ENCODE measurements around the gene FAM89B. TPM values are rescaled to one million over a fixed set of nuclear protein-coding genes. Genes with fewer than 3 reads are reported as not detected.
"Not testable (repeated sequence)": the region's sequence is repeated elsewhere in the genome, so short reads cannot be mapped to it uniquely, and the experiment has no call there.

Gene FAM89B
- polyA plus RNA-seq: 10 to 100 TPM; 52.2 to 74.9 (median 66.3) TPM

DNA sequence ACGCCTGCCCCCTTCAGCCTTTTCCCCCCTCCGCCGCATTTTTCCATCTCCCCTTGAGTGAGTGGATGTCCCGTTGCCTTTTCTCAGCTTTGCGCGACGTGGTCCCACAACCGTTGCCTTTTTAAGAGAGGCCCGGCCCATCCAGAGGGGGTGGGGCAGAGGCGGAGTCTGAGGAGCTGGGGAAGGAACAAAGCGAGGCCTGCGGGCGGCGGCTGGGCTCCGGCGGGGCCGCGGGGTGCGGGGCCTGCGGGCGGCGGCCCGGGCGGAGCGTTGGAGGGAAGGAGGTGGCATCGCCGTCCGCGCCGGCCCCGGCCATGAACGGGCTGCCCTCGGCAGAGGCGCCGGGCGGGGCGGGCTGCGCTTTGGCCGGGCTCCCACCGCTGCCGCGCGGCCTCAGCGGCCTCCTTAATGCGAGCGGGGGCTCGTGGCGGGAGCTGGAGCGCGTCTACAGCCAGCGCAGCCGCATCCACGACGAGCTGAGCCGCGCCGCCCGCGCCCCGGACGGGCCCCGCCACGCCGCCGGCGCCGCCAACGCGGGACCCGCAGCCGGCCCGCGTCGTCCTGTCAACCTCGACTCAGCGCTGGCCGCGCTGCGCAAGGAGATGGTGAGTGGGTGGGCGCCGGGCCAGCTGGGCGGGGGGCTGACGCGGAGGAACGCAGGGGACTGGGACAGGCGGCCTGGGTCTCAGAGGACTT lies at the start of gene FAM89B:
TSS of gene FAM89B (plus strand) at position 183 of the 696 bp plus-strand sequence. CDS start at position 315, 132 bp downstream.
- 0 to 1% (median 0%) methylated on average over 42 to 86 of the region's 86 CpGs for WGBS, 3 donors
- no peak within 1 kb of the TSS for H3K27ac ChIP-seq (ENCODE audit: low read depth, low read length)

DNA sequence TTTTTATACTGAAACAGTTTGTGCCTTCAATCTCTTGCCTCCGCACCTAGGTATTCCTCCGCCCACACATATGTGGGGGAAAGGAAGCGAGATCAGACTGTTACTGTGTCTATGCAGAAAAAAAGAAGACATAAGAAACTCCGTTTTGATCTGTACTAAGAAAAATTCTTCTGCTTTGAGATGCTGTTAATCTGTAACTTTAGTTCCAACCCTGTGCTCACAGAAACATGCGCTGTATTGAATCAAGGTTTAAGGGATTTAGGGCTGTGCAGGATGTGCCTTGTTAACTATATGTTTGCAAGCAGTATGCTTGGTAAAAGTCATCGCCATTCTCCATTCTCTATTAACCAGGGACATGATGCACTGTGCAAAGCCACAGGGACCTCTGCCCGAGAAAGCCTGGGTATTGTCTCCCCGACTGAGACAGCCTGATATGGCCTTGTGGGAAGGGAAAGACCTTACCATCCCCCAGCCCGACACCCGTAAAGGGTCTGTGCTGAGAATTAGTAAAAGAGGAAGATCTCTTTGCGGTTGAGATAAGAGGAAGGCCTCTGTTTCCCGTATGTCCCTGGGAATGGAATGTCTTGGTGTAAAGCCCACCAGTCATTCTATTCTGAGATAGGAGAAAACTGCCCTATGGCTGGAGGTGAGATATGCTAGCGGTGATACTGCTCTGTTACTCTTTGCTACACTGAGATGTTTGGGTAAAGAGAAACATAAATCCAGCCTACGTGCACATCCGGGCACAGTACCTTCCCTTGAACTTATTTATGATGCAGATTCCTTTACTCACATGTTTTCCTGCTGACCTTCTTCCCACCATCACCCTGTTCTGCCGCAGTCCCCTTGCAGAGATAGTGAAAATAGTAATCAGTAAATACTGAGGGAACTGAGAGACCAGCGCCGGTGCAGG lies 49.4 kb upstream of the FAM89B start:
- 56 to 61% (median 60%) methylated on average over 18 of the region's 18 CpGs for WGBS, 3 donors
- H3K27ac ChIP-seq (ENCODE audit: low read depth, low read length): not testable (repeated sequence)

DNA sequence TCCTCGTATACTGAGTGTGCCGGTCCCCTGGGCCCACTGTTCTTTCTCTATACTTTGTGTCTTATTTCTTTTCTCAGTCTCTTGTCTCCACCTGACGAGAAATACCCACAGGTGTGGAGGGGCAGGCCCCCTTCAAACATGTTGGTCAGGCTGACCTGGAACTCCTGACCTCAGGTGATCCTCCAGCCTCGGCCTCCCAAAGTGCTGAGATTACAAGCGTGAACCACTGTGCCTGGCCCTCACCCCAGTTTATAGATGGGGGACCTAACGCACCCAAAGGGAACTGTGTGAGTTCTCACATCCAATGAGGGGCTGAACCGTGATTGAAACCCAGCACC lies 48.7 kb upstream of the FAM89B start:
- not testable (repeated sequence) for H3K27ac ChIP-seq (ENCODE audit: low read depth, low read length)
- 81 to 90% (median 87%) methylated on average over 7 of the region's 7 CpGs for WGBS, 3 donors

DNA sequence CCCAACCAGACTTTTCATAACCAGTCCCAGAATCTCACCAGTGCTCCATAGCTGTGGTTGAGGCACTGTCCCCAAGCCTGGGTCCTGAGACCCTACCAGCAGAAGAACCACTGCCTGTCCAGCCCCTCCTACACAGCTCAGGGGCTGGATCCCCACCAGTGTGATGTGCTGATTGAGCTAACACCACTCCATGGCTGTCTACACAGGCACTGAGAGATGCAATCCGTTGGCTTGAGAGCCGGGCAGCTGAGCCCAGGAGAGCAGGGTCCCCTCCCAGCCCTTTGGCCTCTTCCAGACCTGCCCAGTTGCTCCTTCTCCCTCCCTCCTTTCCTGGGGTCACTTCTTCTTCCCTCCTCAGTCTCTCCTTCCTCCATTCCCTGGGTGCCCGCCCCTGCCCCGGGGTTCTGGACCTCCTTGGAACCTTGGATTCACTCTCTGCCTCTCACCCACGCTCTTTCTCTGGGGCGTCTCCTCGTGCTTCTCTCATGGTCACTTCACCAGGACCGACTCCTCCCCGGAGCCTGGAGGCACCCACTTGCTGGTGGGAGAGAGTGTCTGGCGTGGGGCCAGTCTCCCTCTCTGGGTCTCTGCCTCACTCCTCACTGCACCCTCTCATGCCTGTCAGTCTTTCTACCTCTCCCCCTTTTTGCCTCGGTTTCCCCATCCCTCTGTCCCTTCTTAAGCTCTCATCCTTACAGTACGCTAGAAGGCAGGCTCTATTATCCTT lies 48.2 kb upstream of the FAM89B start:
- 37 to 53% (median 39%) methylated on average over 12 of the region's 12 CpGs for WGBS, 3 donors
- no peak overlapping the region for H3K27ac ChIP-seq (ENCODE audit: low read depth, low read length)

DNA sequence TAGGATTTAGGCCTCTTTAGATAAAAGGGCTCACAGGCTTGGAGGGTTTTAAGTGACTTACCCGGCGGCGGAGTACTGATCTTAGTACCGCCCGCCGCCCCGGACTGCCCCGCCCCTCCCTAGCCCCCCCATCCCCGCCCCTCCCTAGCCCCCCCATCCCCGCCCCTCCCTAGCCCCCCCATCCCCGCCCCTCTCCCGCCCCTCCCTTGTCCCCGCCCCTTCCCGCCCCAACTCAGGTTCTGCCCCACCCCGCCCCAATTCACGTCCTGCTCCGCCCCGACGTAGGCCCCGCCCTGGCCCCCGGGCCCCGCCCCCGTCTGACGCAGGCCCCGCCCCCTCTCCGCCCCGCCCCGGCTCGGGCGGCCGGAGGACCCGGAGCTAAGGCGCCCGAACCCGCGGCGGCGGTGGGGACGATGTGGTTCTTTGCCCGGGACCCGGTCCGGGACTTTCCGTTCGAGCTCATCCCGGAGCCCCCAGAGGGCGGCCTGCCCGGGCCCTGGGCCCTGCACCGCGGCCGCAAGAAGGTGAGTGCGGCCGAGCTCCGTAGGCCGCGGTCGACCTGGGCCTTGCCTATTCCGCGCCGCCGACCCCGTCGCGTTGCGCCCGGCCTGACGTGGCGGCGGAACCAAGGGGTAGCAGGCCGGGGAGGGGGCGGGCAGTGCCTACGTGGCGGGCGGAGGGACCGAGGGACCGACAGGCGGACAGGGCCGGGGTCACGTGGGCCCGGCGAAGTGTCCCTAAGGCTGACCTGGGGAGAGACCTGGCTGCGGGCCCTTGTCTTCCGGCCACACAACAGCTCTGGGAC lies 47.4 kb upstream of the FAM89B start, which contains the start of gene SCYL1:
TSS of gene SCYL1 (plus strand) at position 343 of the 805 bp plus-strand sequence. CDS start at position 414, 71 bp downstream.
- no peak within 1 kb of the TSS for H3K27ac ChIP-seq (ENCODE audit: low read depth, low read length)
- WGBS, 3 donors: 0 to 2% (median 1%) methylated on average over 40 to 82 of the region's 82 CpGs

DNA sequence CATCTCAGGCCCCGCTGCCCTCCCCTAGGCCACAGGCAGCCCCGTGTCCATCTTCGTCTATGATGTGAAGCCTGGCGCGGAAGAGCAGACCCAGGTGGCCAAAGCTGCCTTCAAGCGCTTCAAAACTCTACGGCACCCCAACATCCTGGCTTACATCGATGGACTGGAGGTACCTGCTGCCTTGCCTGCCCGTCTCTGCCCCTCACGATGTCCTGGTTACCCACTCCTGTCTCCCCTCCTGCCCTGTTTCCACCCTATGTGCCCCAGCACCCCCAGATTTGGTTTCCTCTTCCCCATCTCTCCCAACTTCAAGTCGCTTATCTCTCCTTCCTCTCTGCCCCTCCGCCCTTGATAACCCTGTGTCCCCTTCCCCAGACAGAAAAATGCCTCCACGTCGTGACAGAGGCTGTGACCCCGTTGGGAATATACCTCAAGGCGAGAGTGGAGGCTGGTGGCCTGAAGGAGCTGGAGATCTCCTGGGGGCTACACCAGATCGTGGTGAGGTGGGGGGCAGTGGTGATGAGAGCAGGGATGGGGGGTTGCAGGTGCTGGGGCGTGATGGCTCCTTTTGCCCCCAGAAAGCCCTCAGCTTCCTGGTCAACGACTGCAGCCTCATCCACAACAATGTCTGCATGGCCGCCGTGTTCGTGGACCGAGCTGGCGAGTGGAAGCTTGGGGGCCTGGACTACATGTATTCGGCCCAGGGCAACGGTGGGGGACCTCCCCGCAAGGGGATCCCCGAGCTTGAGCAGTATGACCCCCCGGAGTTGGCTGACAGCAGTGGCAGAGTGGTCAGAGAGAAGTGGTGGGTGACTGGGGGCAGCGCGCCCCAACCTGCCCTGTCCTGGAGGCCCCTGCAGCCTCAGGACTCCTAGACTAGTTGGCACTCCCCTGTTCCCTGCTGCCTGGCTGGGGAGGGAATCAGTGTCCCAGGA lies 46.5 kb upstream of the FAM89B start:
- H3K27ac ChIP-seq (ENCODE audit: low read depth, low read length): no peak overlapping the region
- 41 to 46% (median 44%) methylated on average over 29 to 31 of the region's 31 CpGs for WGBS, 3 donors

DNA sequence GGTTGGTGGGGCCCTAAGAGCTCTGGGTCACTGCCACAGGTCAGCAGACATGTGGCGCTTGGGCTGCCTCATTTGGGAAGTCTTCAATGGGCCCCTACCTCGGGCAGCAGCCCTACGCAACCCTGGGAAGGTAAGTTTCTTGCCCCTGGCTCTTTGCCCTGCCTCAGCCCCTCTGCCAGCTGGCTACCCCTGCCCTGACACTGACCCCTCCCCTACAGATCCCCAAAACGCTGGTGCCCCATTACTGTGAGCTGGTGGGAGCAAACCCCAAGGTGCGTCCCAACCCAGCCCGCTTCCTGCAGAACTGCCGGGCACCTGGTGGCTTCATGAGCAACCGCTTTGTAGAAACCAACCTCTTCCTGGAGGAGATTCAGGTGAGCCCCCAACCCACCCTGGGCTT lies 45.6 kb upstream of the FAM89B start:
- WGBS, 3 donors: 92 to 94% (median 93%) methylated on average over 6 to 8 of the region's 8 CpGs
- no peak overlapping the region for H3K27ac ChIP-seq (ENCODE audit: low read depth, low read length)

DNA sequence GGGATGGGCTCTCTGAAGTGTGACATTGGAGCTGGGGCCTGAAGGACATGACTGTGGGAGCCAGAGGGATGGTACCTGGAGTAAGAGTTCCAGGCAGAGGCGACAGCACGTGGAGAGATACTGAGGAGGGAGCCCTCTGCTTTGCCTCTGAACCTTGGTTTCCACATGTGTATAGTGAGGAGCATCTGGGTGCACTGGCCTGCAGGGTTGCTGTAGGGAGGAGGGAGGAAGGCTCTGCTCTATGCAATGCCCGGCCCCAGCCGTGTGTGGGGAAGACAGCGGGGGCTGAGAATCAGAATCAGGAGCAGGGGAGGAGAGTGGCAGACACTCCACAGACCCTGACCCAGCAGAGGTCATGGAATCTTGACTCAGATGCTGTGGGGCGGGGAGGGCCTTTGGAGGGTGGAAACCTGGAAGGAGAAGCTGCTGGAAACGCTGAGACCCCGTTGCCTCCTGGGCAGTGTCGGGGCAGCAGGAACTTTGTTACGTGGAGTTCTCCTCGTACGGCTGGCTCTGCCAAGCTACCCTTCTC lies 43.5 kb upstream of the FAM89B start:
- H3K27ac ChIP-seq (ENCODE audit: low read depth, low read length): no peak overlapping the region
- 80 to 89% (median 81%) methylated on average over 12 of the region's 12 CpGs for WGBS, 3 donors

DNA sequence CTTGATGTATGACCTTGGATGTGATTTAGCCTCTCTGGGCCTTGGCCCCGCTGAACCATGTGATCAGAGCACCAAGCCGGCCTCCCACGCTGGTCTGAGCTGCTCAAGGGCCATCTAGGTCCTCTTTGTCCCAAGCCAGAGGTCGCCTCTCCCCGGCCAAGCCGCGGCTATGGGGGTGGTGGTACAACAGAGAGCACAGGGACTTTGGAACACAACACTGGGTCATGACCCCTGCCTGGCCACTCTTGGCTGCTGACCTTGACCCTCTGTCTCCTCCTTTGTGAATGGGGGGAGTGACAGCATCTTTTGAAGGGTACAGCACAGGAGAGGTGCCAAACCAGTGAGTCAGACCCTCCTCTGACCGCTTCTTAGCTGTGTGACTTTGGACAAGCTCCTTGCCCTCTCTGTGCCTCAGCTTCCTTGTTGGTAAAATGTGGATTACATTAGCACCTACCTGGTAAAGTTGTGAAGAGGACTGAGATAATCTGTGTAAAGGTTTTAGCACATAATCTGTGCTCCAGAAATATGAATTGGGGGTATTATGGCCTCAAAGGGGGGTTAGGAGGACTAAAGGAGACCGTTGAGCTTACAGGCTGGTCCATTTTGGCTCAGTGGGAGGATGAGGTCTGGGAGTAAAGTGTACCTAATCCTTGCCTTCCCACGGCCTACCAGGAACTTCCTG lies 42.7 kb upstream of the FAM89B start:
- no peak overlapping the region for H3K27ac ChIP-seq (ENCODE audit: low read depth, low read length)
- WGBS, 3 donors: 68 to 81% (median 75%) methylated on average over 10 of the region's 10 CpGs

DNA sequence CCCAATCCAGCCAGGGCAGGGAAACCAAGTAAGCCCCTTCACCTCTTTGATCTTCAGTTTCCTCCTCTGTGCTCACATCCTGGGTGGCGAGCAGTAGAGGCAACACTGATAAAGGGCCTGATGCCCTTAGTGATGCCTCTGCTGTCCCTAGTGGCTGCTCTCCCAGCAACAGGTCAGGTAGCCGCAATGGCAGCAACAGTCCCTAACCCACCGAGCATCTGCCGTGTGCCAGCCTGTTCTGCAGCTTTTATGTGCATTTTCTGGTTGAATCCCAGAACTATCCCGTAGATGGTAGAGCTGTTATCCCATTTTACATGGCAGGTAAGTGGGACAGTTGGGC lies 42.2 kb upstream of the FAM89B start:
- 80 to 88% (median 83%) methylated on average over 5 of the region's 5 CpGs for WGBS, 3 donors
- no peak overlapping the region for H3K27ac ChIP-seq (ENCODE audit: low read depth, low read length)

DNA sequence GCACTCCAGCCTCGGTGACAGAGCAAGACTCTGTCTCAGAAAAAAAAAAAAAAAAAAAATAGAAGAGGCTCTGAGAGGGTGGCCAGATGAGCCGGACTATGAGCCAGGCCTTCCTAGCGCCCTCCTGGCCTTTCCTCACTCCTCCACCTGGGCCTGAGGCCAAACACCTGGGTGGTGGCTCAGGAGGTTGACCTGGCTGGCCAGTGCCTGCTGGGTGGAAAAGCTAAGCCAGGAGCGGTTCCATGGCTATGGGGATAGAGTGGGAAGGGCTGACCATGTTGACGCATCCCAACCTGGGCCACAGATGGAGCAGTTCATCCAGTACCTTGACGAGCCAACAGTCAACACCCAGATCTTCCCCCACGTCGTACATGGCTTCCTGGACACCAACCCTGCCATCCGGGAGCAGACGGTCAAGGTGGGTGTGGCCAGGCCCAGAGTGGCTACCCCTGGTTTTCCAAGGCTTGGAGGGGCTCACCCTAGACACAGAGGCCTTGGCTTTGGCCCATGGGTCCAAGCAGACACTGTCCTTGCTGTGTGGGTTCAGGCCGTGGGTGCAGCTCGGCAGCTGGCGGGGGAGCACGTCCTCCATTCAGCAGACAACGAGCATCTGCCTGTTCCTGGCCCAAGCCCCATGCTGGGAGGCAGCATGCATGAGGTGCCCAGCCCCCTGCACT lies 39.8 kb upstream of the FAM89B start:
- H3K27ac ChIP-seq (ENCODE audit: low read depth, low read length): no peak overlapping the region
- 77 to 87% (median 82%) methylated on average over 15 of the region's 15 CpGs for WGBS, 3 donors

DNA sequence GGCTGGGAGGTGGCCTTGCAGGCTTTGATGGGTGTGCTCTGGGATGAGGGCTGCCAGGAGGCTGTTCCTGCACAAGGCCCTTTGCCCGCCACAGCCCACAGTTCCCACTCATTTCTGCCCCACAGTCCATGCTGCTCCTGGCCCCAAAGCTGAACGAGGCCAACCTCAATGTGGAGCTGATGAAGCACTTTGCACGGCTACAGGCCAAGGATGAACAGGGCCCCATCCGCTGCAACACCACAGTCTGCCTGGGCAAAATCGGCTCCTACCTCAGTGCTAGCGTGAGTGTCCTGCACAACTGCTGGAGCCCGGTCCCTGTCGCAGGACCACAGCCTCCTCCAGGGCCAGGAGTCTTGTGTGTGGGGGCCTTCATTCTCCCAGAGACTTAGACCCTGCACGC lies 37.2 kb upstream of the FAM89B start:
- no peak overlapping the region for H3K27ac ChIP-seq (ENCODE audit: low read depth, low read length)
- 85 to 90% (median 85%) methylated on average over 9 of the region's 9 CpGs for WGBS, 3 donors

DNA sequence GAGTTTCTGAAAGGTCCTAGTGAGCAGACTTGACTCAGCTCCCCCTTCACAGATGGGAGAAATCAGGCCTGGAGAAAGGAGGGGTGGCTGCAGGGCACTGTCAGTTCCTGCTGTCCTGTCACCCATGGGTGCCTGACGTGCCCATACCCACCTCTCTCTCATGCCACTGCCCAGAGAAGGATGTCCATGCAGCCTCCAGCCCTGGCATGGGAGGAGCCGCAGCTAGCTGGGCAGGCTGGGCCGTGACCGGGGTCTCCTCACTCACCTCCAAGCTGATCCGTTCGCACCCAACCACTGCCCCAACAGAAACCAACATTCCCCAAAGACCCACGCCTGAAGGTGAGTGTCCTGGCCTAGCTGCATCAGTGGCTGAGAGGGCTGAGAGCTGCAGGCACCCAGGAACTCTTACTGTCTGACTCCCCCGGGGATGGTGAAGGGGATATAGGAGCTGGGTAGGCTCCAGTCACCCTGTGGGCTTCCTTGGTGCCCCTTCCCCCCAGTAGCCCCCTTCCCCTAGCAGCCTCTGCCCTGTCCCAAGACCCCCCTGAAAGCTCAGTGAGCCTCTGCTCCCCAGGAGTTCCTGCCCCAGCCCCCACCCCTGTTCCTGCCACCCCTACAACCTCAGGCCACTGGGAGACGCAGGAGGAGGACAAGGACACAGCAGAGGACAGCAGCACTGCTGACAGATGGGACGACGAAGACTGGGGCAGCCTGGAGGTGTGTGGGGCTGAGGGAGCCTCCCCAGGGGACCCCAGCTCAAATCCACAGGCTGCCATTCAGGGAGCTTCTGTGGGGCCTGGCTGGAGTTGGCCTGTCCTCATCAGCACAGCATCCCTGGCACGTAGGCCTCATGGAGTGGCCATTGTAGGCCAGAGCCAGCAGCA lies 35.7 kb upstream of the FAM89B start:
- 85 to 88% (median 87%) methylated on average over 12 of the region's 12 CpGs for WGBS, 3 donors
- H3K27ac ChIP-seq (ENCODE audit: low read depth, low read length): no peak overlapping the region

DNA sequence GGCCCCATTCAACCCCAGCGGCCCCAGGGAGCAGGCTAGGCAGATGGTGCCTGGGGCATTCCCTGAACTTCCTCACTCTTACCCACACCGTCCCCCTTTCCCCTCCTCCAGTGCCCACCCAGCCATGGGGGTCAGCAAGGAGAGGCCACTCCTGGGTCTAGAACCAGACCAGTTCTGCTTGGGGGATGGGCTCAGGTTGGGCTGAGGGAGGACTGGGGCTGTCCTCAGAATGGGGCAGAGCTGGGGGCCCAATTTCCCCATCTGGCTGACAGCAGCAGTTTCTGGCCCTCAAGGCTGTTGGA lies 35.1 kb upstream of the FAM89B start:
- 81 to 87% (median 83%) methylated on average over 2 of the region's 2 CpGs for WGBS, 3 donors
- H3K27ac ChIP-seq (ENCODE audit: low read depth, low read length): no peak overlapping the region

DNA sequence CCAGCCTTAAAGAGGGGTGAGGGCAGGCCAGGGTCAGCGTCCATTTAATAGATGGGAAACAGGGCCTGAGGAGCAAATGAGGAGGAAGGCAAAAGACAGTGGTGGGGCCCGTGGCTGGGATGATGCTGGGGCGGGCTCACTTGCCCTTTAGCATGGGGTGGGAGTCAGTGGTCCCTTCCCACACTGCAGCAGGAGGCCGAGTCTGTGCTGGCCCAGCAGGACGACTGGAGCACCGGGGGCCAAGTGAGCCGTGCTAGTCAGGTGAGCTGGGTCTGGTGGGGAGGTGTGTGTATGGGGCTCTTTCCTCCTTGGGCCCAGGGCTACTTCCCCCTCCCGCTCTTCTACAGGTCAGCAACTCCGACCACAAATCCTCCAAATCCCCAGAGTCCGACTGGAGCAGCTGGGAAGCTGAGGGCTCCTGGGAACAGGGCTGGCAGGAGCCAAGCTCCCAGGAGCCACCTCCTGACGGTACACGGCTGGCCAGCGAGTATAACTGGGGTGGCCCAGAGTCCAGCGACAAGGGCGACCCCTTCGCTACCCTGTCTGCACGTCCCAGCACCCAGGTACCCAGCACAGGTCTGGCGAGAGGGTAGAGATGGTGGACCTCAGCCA lies 34.6 kb upstream of the FAM89B start:
- WGBS, 3 donors: 80 to 81% (median 81%) methylated on average over 16 to 18 of the region's 18 CpGs
- no peak overlapping the region for H3K27ac ChIP-seq (ENCODE audit: low read depth, low read length)
